Calu3 (cell line): ENCODE measurements around the gene MLF2. TPM values are rescaled to one million over a fixed set of nuclear protein-coding genes. Genes with fewer than 3 reads are reported as not detected.

Experiments
- BruUV-seq: library from RNA; stranded (reverse); fragments of 400-500 nt; replicated peaks from 2 replicates; lab custom pipeline; 2021; lab: Mats Ljungman, UMichigan
- CTCF ChIA-PET: fragments of 300-600 bp; sonication (Branson Sonifier 250); formaldehyde crosslinking; loops from one replicate; lab custom pipeline; 2022; ENCODE audit warnings: antibody characterized with exemption; lab: Charles Lee
- DNase-seq: peaks from one replicate; pipeline ENCODE4 v3.0.0; 2022
- H3K27ac Mint-ChIP-seq: one replicate; pipeline ENCODE4 v1.8.0; 2022; ENCODE audit warnings: mixed read lengths; ENCODE audit not compliant: unreplicated experiment
- H3K27me3 Mint-ChIP-seq: one replicate; pipeline ENCODE4 v1.8.0; 2022; ENCODE audit warnings: mixed read lengths; ENCODE audit not compliant: unreplicated experiment
- H3K36me3 Mint-ChIP-seq: one replicate; pipeline ENCODE4 v1.8.0; 2022; ENCODE audit warnings: mild to moderate bottlenecking, moderate library complexity, mixed read lengths; ENCODE audit not compliant: insufficient read depth, unreplicated experiment
- H3K4me1 Mint-ChIP-seq: one replicate; pipeline ENCODE4 v1.8.0; 2022; ENCODE audit warnings: mild to moderate bottlenecking, low read depth, mixed read lengths; ENCODE audit not compliant: unreplicated experiment
- H3K4me3 Mint-ChIP-seq: one replicate; pipeline ENCODE4 v1.8.0; 2022; ENCODE audit warnings: mild to moderate bottlenecking, low read depth, moderate library complexity, mixed read lengths; ENCODE audit not compliant: unreplicated experiment
- H3K9me3 Mint-ChIP-seq: one replicate; pipeline ENCODE4 v1.8.0; 2022; ENCODE audit warnings: low read depth, mixed read lengths; ENCODE audit not compliant: unreplicated experiment
- intact Hi-C: fragments of 100-400 bp; cut with micrococcal nuclease; formaldehyde crosslinking; loops from one replicate; pipeline ENCODE4 v1.10.0; 2022; ENCODE audit not compliant: unreplicated experiment
- total RNA-seq: library from RNA; stranded (reverse); gene quantifications from 2 replicates; pipeline ENCODE4 v1.2.3, GENCODE V29; 2022
- TF ChIP-seq, protein P1 (sequence below): fragments of 200-600 bp; IDR thresholded peaks from one replicate; pipeline ENCODE4 v1.8.0; 2022; ENCODE audit warnings: antibody characterized with exemption; ENCODE audit not compliant: unreplicated experiment

The MLF2 gene
- total RNA-seq, 1 experiment from 2014 or later: 176 TPM

DNA sequence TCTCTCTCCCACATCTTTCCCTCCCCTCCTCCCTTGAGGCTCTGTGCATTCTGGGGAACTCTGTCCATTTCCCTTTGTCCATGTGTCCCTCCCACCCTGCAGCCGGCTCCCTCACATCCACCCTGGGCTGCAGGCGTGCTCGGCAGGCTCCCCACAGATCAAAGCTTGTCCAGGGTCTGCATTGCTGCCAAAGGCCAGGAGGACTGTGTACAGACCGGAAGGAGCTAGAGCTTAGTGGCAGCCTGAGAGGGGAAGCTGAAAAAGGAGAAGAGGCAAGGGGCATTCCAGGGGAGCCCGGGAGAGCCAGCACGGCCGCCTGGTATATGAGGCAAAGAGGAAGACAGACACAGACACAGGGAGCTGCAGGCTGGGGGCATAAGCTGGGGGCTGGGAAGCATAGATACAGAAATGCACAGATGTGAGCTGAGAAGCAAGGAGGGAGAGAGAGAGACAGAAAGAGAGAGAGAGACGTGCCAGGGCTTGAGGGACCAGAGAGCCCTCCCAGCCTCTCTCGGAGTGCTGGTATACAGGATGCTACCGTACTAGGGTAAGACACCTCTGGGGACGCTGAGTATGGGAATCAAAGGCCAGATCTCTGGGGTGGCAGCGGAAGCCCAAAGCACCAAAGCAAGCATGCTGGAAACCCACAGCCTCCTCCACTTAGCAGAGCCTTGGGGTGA, 39.7 kb upstream of the MLF2 start:
- no peaks in the 10 kb centered on the region for H3K4me1 Mint-ChIP-seq
- H3K4me3 Mint-ChIP-seq: no peak overlapping the region
- no TSS peak for BruUV-seq
- H3K36me3 Mint-ChIP-seq: no peaks in the 10 kb centered on the region
- intact Hi-C loops: no loop called here
- TF ChIP-seq, protein P1, sequence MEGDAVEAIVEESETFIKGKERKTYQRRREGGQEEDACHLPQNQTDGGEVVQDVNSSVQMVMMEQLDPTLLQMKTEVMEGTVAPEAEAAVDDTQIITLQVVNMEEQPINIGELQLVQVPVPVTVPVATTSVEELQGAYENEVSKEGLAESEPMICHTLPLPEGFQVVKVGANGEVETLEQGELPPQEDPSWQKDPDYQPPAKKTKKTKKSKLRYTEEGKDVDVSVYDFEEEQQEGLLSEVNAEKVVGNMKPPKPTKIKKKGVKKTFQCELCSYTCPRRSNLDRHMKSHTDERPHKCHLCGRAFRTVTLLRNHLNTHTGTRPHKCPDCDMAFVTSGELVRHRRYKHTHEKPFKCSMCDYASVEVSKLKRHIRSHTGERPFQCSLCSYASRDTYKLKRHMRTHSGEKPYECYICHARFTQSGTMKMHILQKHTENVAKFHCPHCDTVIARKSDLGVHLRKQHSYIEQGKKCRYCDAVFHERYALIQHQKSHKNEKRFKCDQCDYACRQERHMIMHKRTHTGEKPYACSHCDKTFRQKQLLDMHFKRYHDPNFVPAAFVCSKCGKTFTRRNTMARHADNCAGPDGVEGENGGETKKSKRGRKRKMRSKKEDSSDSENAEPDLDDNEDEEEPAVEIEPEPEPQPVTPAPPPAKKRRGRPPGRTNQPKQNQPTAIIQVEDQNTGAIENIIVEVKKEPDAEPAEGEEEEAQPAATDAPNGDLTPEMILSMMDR: no peak
- no peak for DNase-seq
- H3K27me3 Mint-ChIP-seq: peaks cover 89% of the 10 kb centered on the region
- CTCF ChIA-PET: no interaction called here
- no peak overlapping the region for H3K27ac Mint-ChIP-seq
- H3K9me3 Mint-ChIP-seq: no peaks in the 10 kb centered on the region

DNA sequence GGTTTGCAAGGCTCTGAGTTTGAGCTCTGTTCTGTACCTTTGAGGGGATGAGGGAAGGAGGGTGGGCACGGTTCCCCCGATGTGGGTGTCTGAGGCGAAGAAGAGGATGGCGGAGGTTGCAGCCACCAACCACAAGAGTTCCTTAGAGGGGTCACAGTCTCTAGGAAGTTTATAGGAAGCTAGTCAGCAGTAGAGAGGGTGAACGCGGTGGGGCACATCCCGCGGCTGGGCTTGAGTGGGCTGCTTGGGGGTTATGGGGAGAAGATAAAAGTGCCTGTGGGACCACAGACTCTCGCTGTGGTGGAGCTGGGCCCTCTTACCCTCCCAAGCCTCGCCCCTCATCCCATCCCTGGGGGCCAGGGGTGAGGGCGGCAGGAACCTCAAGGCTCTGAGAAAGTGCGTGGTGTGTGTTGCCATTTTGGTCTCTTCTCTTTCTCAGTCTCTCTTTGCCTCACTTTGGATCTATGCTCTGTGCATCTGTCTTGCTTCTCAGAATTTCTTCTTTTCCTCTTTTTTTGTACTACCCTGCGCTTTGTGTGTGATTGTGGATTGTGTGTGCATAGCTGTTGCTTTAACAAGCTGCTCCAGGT, 39.1 kb upstream of the MLF2 start:
- Mint-ChIP-seq H3K4me1 (no peaks in the 10 kb centered on the region), H3K27ac (no peak overlapping the region), H3K36me3 (no peaks in the 10 kb centered on the region), H3K27me3 (peaks cover 85% of the 10 kb centered on the region), H3K9me3 (no peaks in the 10 kb centered on the region), H3K4me3 (no peak overlapping the region)
- intact Hi-C loops: no loop called here
- DNase-seq: no peak
- TF ChIP-seq, protein P1: no peak
- CTCF ChIA-PET: interaction anchor here (1.0 kb wide), 1 partner anchor 99 kb away, joined by 3 read pairs; no protein-coding TSS in a partner anchor
- no TSS peak for BruUV-seq

DNA sequence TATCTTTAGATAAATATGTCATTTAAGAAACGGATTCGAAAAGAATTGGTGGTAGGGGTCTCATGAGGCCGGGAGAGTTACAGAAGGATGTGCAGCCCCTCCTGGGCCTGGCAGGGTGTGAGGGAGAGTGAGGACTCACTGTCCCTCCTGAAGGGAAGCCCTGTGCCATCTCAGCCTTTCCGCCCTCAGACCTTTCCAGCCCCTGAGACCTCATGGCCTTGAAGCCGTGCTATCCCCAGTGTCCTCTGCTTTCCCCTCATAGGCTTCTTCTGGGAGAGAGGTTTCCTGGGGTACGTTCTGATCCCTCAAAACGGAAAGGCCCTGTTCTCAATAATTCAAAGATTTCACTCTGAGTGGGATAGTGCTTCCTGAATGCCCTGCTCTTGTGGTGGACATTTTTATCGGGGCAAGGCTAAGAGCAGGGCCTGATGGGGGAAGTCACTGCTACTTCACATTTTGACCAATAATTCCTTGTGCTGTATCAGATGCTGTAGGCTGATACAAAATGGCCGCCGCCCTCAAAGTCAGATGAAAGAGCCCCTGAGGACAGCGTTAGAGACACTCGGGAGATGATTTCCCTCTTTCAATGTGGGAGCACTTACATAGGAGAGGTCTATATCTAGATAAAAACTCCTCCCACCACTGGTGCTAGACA, 37.7 kb upstream of the MLF2 start:
- H3K4me1 Mint-ChIP-seq: no peaks in the 10 kb centered on the region
- no peak overlapping the region for H3K4me3 Mint-ChIP-seq
- no TSS peak for BruUV-seq
- no peaks in the 10 kb centered on the region for H3K9me3 Mint-ChIP-seq
- H3K27ac Mint-ChIP-seq: no peak overlapping the region
- H3K27me3 Mint-ChIP-seq: peaks cover 71% of the 10 kb centered on the region
- no peak for DNase-seq
- TF ChIP-seq, protein P1: no peak
- no peaks in the 10 kb centered on the region for H3K36me3 Mint-ChIP-seq
- CTCF ChIA-PET: no interaction called here
- intact Hi-C loops: no loop called here

- Mint-ChIP-seq H3K9me3 (no peaks in the 10 kb centered on the region), H3K27me3 (peaks cover 57% of the 10 kb centered on the region), H3K36me3 (no peaks in the 10 kb centered on the region), H3K27ac (no peak within 1 kb of the TSS), H3K4me1 (no peaks in the 10 kb centered on the region), H3K4me3 (no peak within 1 kb of the TSS)
- DNase-seq: no peak
- TF ChIP-seq, protein P1: no peak
- BruUV-seq: no TSS peak
- intact Hi-C loops: no loop called here
- CTCF ChIA-PET: no interaction called here
These were observed 36.3 kb upstream of the MLF2 start, which contains the start of gene CD4 for GRCh38 chr12:6788972-6789924. TSS of gene CD4 (plus strand) at chr12:6789528. CDS start at chr12:6800139, 10,611 bp downstream.
